ENCODE measurements around the gene ARID1B.

ARID1B gene

GRCh38 chr6:157046776-157047175, 269.6 kb downstream of the ARID1B start:
- no peak for DNase-seq
- in situ Hi-C loops (cut with MboI; ENCODE audit: low pct_unique_long_range_greater_than_20kb, low sequenced_read_pairs): no loop called here

- in situ Hi-C loops (cut with MboI; ENCODE audit: low pct_unique_long_range_greater_than_20kb, low sequenced_read_pairs): no loop called here
- DNase-seq: no peak
These were observed 270.1 kb downstream of the ARID1B start for GRCh38 chr6:157047328-157047727.

GRCh38 chr6:157047951-157048350, 270.8 kb downstream of the ARID1B start:
- in situ Hi-C loops (cut with MboI; ENCODE audit: low pct_unique_long_range_greater_than_20kb, low sequenced_read_pairs): no loop called here
- no peak for DNase-seq

- no peak for DNase-seq
- in situ Hi-C loops (cut with MboI; ENCODE audit: low pct_unique_long_range_greater_than_20kb, low sequenced_read_pairs): no loop called here
These were observed 272.0 kb downstream of the ARID1B start for GRCh38 chr6:157049133-157049532.

DNA sequence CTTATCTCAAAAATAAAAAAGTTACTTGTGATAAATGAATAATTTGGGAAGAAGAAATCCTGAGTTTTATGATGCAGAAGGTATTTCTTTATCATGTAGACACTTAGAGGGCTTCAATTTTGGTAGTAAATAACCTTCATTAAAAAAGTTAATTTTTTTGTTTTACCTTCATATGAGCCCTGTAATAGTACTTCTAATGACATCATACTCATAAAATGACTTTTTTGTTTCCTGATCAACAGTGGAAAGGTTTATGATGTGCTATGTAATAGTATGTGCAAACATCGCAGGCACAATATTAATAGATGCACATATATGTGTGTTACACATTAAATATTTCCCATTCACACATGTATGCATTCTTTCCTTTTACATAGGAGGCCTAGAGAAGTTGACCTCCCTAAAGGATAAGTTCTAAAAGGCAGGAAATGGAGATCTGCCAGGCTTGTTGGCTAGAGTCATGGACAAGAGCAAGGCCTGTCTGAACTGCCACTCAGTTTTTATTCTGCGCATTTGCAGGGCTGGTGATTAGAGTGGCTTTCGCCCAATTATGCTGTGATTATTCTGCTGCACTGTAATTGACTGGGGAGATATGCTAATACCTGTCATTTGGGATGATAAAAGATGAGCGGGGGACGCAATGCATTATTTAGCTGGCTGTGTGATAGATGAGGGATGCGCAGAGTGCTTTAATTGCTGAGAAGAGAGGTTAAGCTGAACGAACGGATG, 273.5 kb downstream of the ARID1B start:
- in situ Hi-C loops (cut with MboI; ENCODE audit: low pct_unique_long_range_greater_than_20kb, low sequenced_read_pairs): no loop called here
- DNase-seq: no peak

DNA sequence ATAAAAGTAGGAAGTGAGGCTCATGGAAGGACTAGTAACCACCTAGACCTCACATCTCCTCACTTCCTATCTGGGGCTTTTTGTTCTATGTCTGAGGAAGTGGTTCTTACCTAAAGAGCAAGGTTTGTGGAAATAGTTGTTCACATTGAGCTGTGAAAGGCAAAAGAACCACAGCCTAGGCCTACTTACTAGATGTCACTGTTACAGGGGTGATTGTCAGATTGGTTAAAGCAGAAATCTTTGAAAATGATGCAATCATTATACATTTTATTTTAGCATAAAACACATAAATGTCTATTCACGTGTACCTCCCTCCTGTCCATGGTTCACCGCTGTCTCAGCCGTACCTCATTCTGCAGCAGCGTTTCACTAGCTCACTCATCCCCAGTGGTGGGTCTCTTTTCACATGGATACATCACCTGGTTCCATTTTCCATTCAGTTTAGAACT, 277.4 kb downstream of the ARID1B start:
- DNase-seq: peak; percentile 57
- in situ Hi-C loops (cut with MboI; ENCODE audit: low pct_unique_long_range_greater_than_20kb, low sequenced_read_pairs): no loop called here

GRCh38 chr6:157055863-157056262, 278.7 kb downstream of the ARID1B start:
- no peak for DNase-seq
- in situ Hi-C loops (cut with MboI; ENCODE audit: low pct_unique_long_range_greater_than_20kb, low sequenced_read_pairs): no loop called here

DNA sequence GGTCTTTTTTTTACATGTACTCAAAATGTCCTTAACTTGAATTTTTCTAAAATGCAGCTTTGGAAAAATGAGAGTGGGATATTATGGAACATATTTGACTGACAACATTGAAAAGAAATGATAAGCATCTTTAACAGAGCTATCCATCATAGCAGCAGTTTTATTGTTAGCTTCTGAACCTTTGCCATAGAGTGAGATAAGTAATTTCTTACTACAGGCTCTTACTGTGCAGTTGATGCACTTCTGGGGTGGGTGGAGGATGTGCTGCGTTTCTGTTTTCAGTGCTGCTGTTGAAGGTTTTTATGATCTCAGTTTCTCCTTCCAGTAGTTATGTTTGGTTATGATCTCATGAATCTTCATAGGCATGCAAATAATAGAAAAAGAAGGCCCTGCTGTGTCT, 279.1 kb downstream of the ARID1B start:
- in situ Hi-C loops (cut with MboI; ENCODE audit: low pct_unique_long_range_greater_than_20kb, low sequenced_read_pairs): no loop called here
- no peak for DNase-seq

DNA sequence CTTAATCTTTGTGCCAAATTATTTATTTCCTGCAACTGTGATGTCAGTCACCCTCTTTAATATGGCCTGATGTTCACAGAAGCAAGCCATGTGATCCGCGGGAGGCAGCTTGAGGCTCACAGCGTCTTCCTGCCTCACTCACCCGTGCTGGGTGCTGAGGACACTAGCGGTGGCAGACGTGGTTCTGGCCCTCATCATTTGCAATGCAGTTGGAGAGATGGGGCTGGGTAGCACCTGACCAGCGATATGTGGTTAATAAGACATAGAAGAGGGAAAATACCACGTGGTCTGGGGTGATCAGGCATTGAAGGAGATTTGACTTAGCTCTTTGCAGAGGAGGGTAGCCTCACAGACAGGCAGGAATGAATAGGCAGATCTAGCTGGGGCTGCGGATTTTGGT, 281.4 kb downstream of the ARID1B start:
- DNase-seq: no peak
- in situ Hi-C loops (cut with MboI; ENCODE audit: low pct_unique_long_range_greater_than_20kb, low sequenced_read_pairs): no loop called here

DNA sequence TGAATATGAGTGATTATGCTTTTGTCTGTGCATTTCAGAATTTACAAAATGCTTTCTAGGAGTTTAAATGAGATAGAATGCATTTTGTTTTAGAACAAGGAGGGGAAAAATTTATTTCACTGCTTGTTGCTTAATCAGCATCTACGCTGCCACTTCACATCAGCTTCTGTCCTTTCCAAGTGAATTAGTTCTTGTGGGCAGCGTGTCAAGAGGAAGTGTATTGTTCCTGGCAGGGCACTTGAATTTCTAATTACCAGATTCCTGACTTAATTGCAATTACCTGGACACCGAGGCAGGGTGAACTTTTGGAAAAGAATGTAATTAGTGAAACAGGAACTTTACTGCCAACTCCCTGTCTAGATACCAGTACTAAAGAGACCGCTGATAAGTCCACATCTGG, 282.6 kb downstream of the ARID1B start:
- in situ Hi-C loops (cut with MboI; ENCODE audit: low pct_unique_long_range_greater_than_20kb, low sequenced_read_pairs): no loop called here

GRCh38 chr6:157060440-157060952, 283.3 kb downstream of the ARID1B start:
- in situ Hi-C loops (cut with MboI; ENCODE audit: low pct_unique_long_range_greater_than_20kb, low sequenced_read_pairs): no loop called here
- DNase-seq: no peak

More for the DNA sequence above, 282.6 kb downstream of the ARID1B start:
- DNase-seq: no peak

DNA sequence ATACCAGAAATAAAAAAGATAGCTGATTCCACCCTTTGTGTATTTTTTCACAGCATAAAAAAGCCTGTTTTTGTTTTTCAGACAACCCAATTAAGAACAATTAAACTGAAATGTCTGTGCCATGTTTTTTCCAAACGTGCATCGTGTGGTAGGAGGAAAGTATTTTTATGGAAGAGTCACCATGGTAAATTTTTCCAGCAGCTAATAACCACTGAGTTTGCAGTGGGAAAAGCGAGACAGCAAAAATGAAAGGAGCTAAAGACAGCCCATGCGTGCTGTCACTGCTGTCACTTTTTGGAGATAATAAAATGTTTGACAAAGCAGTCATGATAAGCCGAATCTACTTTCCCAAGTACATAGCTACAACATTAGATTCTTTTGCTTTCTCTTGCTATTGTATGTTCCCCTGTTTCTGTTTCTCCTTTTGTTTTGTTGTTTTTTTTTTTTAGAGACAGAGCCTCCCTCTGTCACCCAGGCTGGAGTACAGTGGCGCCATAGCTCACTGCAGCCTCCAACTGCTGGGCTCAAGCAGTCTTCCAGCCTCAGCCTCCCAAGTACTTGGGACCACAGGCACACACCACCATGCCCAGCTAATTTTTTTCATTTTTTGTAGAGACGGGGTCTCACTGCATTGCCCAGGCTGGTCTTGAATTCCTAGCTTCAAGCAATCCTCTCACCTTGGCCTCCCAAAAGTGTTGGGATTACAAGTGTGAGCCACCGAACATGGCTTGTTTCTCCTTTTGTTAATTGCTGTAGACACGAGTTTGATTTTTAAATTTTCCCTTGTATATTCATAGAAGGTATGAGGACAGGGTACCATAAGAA, 284.8 kb downstream of the ARID1B start:
- in situ Hi-C loops (cut with MboI; ENCODE audit: low pct_unique_long_range_greater_than_20kb, low sequenced_read_pairs): no loop called here

DNA sequence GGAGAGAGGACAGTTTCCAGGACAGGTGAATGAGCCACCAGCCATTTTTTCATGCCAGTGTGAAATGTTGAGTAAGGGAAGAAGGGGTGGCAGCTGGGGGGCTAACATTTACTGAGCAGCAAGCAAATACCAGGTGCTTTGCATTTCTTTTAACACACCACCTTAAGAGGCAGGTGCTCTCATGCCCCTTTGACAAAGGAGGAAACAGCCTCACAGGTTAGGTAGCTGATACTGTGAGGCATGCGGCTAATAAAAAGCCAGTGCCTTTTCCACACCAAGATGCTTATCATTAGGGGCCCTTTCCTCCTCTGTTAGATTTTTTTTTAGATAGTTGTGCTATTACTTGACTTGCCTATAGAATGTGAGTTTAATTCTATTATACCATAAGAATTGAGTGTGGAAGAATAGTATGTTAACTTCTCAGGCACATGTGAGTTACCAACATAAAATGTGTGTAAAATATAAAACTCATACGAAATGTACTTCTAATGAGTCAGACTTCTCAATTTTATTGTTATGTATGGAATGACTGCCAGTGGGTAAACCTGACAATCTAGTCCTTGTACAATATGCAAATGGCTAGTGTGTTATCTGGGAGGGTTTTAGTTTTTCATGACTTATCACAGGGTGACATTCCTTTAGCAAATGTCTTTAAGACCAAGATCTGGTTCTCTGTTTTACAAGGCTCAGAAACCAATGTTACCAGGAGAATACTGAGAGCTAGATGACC, 286.2 kb downstream of the ARID1B start:
- in situ Hi-C loops (cut with MboI; ENCODE audit: low pct_unique_long_range_greater_than_20kb, low sequenced_read_pairs): no loop called here
- DNase-seq: no peak

More for the DNA sequence above, 284.8 kb downstream of the ARID1B start:
- DNase-seq: no peak

DNA sequence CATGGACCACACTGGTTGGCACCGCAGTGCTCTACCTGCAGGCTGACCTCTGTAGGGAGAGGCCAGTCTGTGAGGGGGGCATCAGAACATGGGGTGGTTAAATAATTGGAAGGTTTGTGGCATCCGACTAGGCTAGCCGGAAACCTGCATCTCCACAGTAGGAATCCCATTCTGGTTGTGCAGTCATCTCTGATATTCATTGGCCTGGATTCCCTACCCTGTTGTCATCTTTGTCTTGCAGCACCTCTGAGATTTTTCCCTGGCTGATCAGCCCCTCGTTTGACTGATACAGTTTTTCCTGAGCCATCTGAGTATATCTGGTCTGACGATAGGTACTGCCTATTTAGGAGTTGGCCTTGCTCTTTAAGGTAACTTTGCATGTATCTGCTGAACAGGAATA, 286.7 kb downstream of the ARID1B start:
- DNase-seq: no peak
- in situ Hi-C loops (cut with MboI; ENCODE audit: low pct_unique_long_range_greater_than_20kb, low sequenced_read_pairs): no loop called here

GRCh38 chr6:157064502-157064901, 287.3 kb downstream of the ARID1B start:
- DNase-seq: peak; percentile 24
- in situ Hi-C loops (cut with MboI; ENCODE audit: low pct_unique_long_range_greater_than_20kb, low sequenced_read_pairs): no loop called here

DNA sequence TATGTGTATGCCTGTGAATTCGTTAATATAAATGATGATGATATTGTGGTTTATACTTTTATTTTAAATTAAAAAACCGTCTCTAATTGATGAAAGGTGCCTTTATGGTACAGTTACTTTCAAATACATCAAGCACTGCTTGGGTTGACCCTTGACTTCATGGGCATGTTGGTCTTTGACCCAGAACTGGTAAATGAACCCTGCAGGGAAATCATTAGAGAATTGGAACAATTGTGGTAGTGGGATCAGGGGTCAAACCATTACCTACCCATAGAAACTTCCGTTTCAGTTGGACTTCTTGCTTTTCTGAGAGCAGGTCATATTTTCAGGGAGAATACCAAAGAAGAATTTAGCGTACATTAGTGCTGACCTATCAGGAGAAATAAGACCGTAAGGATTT, 288.2 kb downstream of the ARID1B start:
- DNase-seq: no peak
- in situ Hi-C loops (cut with MboI; ENCODE audit: low pct_unique_long_range_greater_than_20kb, low sequenced_read_pairs): no loop called here

- DNase-seq: peak; percentile 53
- in situ Hi-C loops (cut with MboI; ENCODE audit: low pct_unique_long_range_greater_than_20kb, low sequenced_read_pairs): no loop called here
These were observed 289.8 kb downstream of the ARID1B start for GRCh38 chr6:157066781-157067491.

GRCh38 chr6:157067507-157067906, 290.3 kb downstream of the ARID1B start:
- in situ Hi-C loops (cut with MboI; ENCODE audit: low pct_unique_long_range_greater_than_20kb, low sequenced_read_pairs): no loop called here
- no peak for DNase-seq

DNA sequence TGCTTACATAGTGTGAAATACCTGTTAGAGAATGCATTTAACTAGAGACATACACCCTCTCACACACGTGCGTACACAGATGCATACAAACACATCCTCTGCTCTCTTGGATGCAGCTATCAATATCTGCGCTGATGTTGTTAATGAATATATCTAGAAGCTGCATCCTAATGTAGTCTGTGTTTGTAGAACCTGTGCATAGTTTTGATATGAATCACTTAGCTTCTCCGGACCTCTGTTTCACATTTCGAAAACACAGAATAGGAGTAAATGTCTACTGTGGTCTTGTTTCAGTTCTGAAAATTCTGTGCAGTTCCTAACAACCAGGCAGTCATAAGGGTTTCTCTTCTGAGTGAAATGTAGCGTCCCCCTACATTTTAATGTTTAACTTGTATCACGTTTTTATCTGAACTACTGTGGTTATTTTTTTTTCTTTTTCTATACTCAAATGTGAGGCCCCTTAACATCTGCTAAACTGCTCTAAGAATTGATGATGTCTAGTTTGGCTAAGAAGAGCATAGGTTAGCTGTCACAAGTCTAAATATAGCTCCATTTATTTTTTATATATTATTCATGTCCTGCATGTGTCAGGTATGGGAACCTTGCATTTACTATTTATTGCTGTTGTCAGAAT, 291.6 kb downstream of the ARID1B start:
- no peak for DNase-seq
- in situ Hi-C loops (cut with MboI; ENCODE audit: low pct_unique_long_range_greater_than_20kb, low sequenced_read_pairs): no loop called here
